HUES64 (cell line): ENCODE results near the gene TAF1D. TPM values are rescaled to one million over a fixed set of nuclear protein-coding genes. Genes with fewer than 3 reads are reported as not detected.
A peak's percentile ranks its signal among the peaks of the same experiment; 100 is the strongest.
"Not testable (repeated sequence)": the region's sequence is repeated elsewhere in the genome, so short reads cannot be mapped to it uniquely, and the experiment has no call there.

Experiments used
- H3K27ac ChIP-seq: 2 replicates; pipeline ENCODE4 v1.7.0; 2013; ENCODE audit warnings: low read depth, low read length, inconsistent platforms
- H3K27me3 ChIP-seq: 2 replicates; pipeline ENCODE4 v1.6.1; 2013; ENCODE audit warnings: mild to moderate bottlenecking, low read length; ENCODE audit not compliant: insufficient read depth
- H3K36me3 ChIP-seq: 2 replicates; pipeline ENCODE4 v1.6.1; 2013; ENCODE audit warnings: mild to moderate bottlenecking, low read length; ENCODE audit not compliant: insufficient read depth
- H3K4me1 ChIP-seq: 2 replicates; pipeline ENCODE4 v1.6.1; 2013; ENCODE audit warnings: mild to moderate bottlenecking, low read length, moderate library complexity; ENCODE audit not compliant: insufficient read depth
- H3K4me3 ChIP-seq: 2 replicates; pipeline ENCODE4 v1.5.1; 2013; ENCODE audit warnings: mild to moderate bottlenecking, low read length, moderate library complexity
- H3K9ac ChIP-seq: 2 replicates; pipeline ENCODE4 v1.6.1; 2013; ENCODE audit warnings: mild to moderate bottlenecking, low read depth, low read length
- H3K9me3 ChIP-seq: 2 replicates; pipeline ENCODE4 v1.6.1; 2013; ENCODE audit warnings: low read depth, low read length; ENCODE audit not compliant: insufficient read depth
- WGBS: fragments of 150-250, 120-280 bp; methylation state at CpG from one replicate; pipeline ENCODE4 v1.1.7; 2013; ENCODE audit warnings: missing lambda C conversion rate; 5-methylcytosine and 5-hydroxymethylcytosine counted together
- polyA plus RNA-seq, 2 experiments: library from polyadenylated mRNA; stranded (reverse); fragments of 50-300 nt; gene quantifications; one replicate each; pipeline ENCODE4 v1.2.3, GENCODE V29; 2013

Gene TAF1D
- polyA plus RNA-seq (2013, experiment 1 of 2) = 227 TPM
- 223 TPM for polyA plus RNA-seq (2013, experiment 2 of 2)

- Histone ChIP-seq H3K9ac (peak within 1 kb of the TSS; percentile 100), H3K9me3 (no peaks in the 10 kb centered on the region), H3K4me1 (peaks cover 39% of the 10 kb centered on the region), H3K36me3 (peaks cover 53% of the 10 kb centered on the region), H3K27ac (peak within 1 kb of the TSS; percentile 98), H3K27me3 (no peaks in the 10 kb centered on the region), H3K4me3 (peak within 1 kb of the TSS; percentile 85)
- WGBS = under 1% methylated on average over 65 of the region's 65 CpGs
Measured at GRCh38 chr11:93741094-93741881, at the start of gene TAF1D, which contains the start of gene C11orf54. Gene TAF1D (minus strand): TSS chr11:93741495. CDS start chr11:93739304, 2,191 bp downstream. Gene C11orf54 (plus strand): TSS chr11:93741672. CDS start chr11:93747394, 5,722 bp downstream.

- peak overlapping the region; percentile 99 for H3K27ac ChIP-seq
- H3K36me3 ChIP-seq = peaks cover 38% of the 10 kb centered on the region
- no peaks in the 10 kb centered on the region for H3K9me3 ChIP-seq
- peaks cover 17% of the 10 kb centered on the region for H3K4me1 ChIP-seq
- peak overlapping the region; percentile 93 for H3K4me3 ChIP-seq
- peak overlapping the region; percentile 99 for H3K9ac ChIP-seq
- no peaks in the 10 kb centered on the region for H3K27me3 ChIP-seq
- under 1% methylated on average over 13 of the region's 13 CpGs for WGBS
Measured at GRCh38 chr11:93784935-93785360, 43.7 kb upstream of the TAF1D start.

- under 1% methylated on average over 72 of the region's 72 CpGs for WGBS
- Histone ChIP-seq H3K9me3 (no peaks in the 10 kb centered on the region), H3K4me3 (peak within 1 kb of the TSS; percentile 93), H3K27ac (peak within 1 kb of the TSS; percentile 99), H3K4me1 (peaks cover 17% of the 10 kb centered on the region), H3K36me3 (peaks cover 32% of the 10 kb centered on the region), H3K27me3 (no peaks in the 10 kb centered on the region), H3K9ac (peak within 1 kb of the TSS; percentile 99)
Measured at GRCh38 chr11:93784145-93784934, 43.0 kb upstream of the TAF1D start, which contains the start of gene MED17. Gene MED17 (plus strand): TSS chr11:93784282. CDS start chr11:93784514, 232 bp downstream.

- WGBS = under 1% methylated on average over 9 of the region's 10 CpGs
- H3K4me1 ChIP-seq = peaks cover 17% of the 10 kb centered on the region
- peak overlapping the region; percentile 99 for H3K9ac ChIP-seq
- peak overlapping the region; percentile 93 for H3K4me3 ChIP-seq
- no peaks in the 10 kb centered on the region for H3K9me3 ChIP-seq
- no peaks in the 10 kb centered on the region for H3K27me3 ChIP-seq
- peaks cover 26% of the 10 kb centered on the region for H3K36me3 ChIP-seq
- H3K27ac ChIP-seq = peak overlapping the region; percentile 99
Measured at GRCh38 chr11:93783765-93784144, 42.5 kb upstream of the TAF1D start.

GRCh38 chr11:93783362-93783761 lies 42.1 kb upstream of the TAF1D start:
- H3K4me3 ChIP-seq = peak overlapping the region; percentile 93
- H3K36me3 ChIP-seq = peaks cover 22% of the 10 kb centered on the region
- peak overlapping the region; percentile 99; the same call in 1 of the 2 replicates for H3K9ac ChIP-seq
- H3K27ac ChIP-seq = no peak overlapping the region
- no peaks in the 10 kb centered on the region for H3K27me3 ChIP-seq
- peaks cover 17% of the 10 kb centered on the region for H3K4me1 ChIP-seq
- 81% methylated on average over 6 of the region's 7 CpGs for WGBS
- no peaks in the 10 kb centered on the region for H3K9me3 ChIP-seq

- Histone ChIP-seq H3K4me3 (no peak overlapping the region), H3K9me3 (0 out of 2 replicates have a peak, but pooled peaks cover 8% of the 10 kb centered on the region), H3K4me1 (no peaks in the 10 kb centered on the region), H3K27ac (no peak overlapping the region), H3K9ac (no peak overlapping the region), H3K36me3 (no peaks in the 10 kb centered on the region), H3K27me3 (no peaks in the 10 kb centered on the region)
- no CpG with 5 or more reads among the region's 2 CpGs for WGBS
Measured at GRCh38 chr11:93775289-93775688, 34.0 kb upstream of the TAF1D start.

GRCh38 chr11:93774560-93774959 lies 33.3 kb upstream of the TAF1D start:
- 94% methylated on average over 3 of the region's 3 CpGs for WGBS

GRCh38 chr11:93773601-93774200 lies 32.4 kb upstream of the TAF1D start:
- Histone ChIP-seq H3K9me3 (0 out of 2 replicates have a peak, but pooled peaks cover 8% of the 10 kb centered on the region), H3K27me3 (no peaks in the 10 kb centered on the region), H3K4me3 (no peak overlapping the region), H3K27ac (no peak overlapping the region), H3K9ac (no peak overlapping the region), H3K36me3 (no peaks in the 10 kb centered on the region), H3K4me1 (no peaks in the 10 kb centered on the region)
- 93% methylated on average over 10 of the region's 10 CpGs for WGBS

More at GRCh38 chr11:93774560-93774959, 33.3 kb upstream of the TAF1D start:
- not testable (repeated sequence) for H3K27me3 ChIP-seq, H3K9me3 ChIP-seq, H3K4me1 ChIP-seq, H3K27ac ChIP-seq, H3K9ac ChIP-seq, H3K36me3 ChIP-seq, H3K4me3 ChIP-seq

GRCh38 chr11:93773045-93773477 lies 31.8 kb upstream of the TAF1D start:
- Histone ChIP-seq H3K9me3 (0 out of 2 replicates have a peak, but pooled peaks cover 8% of the 10 kb centered on the region), H3K9ac (no peak overlapping the region), H3K27me3 (no peaks in the 10 kb centered on the region), H3K27ac (no peak overlapping the region), H3K4me3 (no peak overlapping the region), H3K36me3 (no peaks in the 10 kb centered on the region), H3K4me1 (no peaks in the 10 kb centered on the region)
- WGBS = 87% methylated on average over 3 of the region's 3 CpGs

- Histone ChIP-seq H3K4me1 (no peaks in the 10 kb centered on the region), H3K9me3 (0 out of 2 replicates have a peak, but pooled peaks cover 9% of the 10 kb centered on the region), H3K4me3 (no peak overlapping the region), H3K27ac (no peak overlapping the region), H3K36me3 (no peaks in the 10 kb centered on the region), H3K9ac (no peak overlapping the region), H3K27me3 (no peaks in the 10 kb centered on the region)
- WGBS = 93% methylated on average over 4 of the region's 4 CpGs
Measured at GRCh38 chr11:93772123-93772522, 30.8 kb upstream of the TAF1D start.
